Neural crest cell (in vitro differentiated cells): ENCODE measurements around the gene VPS13D. TPM values are rescaled to one million over a fixed set of nuclear protein-coding genes. Genes with fewer than 3 reads are reported as not detected.
A peak's percentile ranks its signal among the peaks of the same experiment; 100 is the strongest.
"Not testable (repeated sequence)": the region's sequence is repeated elsewhere in the genome, so short reads cannot be mapped to it uniquely, and the experiment has no call there.

Source experiments
- DNase-seq: peaks from one replicate; pipeline ENCODE4 v3.0.0; 2021; ENCODE audit warnings: low read depth, mixed read lengths, low spot score
- H3K27ac Mint-ChIP-seq: one replicate; pipeline ENCODE4 v1.8.0; 2021; ENCODE audit warnings: mild to moderate bottlenecking, mixed read lengths; ENCODE audit not compliant: unreplicated experiment
- H3K27me3 Mint-ChIP-seq: 2 replicates; pipeline ENCODE4 v1.8.0; 2021; ENCODE audit warnings: low read depth, mild to moderate bottlenecking, mixed read lengths
- H3K36me3 Mint-ChIP-seq: 2 replicates; pipeline ENCODE4 v1.8.0; 2021; ENCODE audit warnings: low read depth, mild to moderate bottlenecking, mixed read lengths
- H3K4me1 Mint-ChIP-seq: 2 replicates; pipeline ENCODE4 v1.8.0; 2021; ENCODE audit warnings: mixed read lengths
- H3K4me3 Mint-ChIP-seq: one replicate; pipeline ENCODE4 v1.8.0; 2021; ENCODE audit warnings: mild to moderate bottlenecking, mixed read lengths
- H3K9me3 Mint-ChIP-seq: 2 replicates; pipeline ENCODE4 v1.8.0; 2021; ENCODE audit warnings: mixed read lengths
- CTCF ChIP-seq: fragments of 200-600 bp; sonication (generic); conservative IDR thresholded peaks from 2 replicates; pipeline ENCODE4 v1.5.0; 2021; ENCODE audit warnings: antibody characterized with exemption, mild to moderate bottlenecking
- total RNA-seq: library from RNA; stranded (reverse); gene quantifications from 2 replicates; pipeline ENCODE4 v1.2.1, GENCODE V29; 2021

Gene VPS13D
- total RNA-seq, 1 donor from 2014 or later: 24.5 TPM

GRCh38 chr1:12518931-12519692 lies 289.3 kb downstream of the VPS13D start:
- no peak overlapping the region for H3K4me3 Mint-ChIP-seq
- no peak for TF ChIP-seq CTCF
- no peak for DNase-seq
- no peaks in the 10 kb centered on the region for H3K4me1 Mint-ChIP-seq
- H3K9me3 Mint-ChIP-seq: peaks cover 1% of the 10 kb centered on the region
- H3K27ac Mint-ChIP-seq: peak overlapping the region; percentile 79
- H3K36me3 Mint-ChIP-seq: no peaks in the 10 kb centered on the region
- H3K27me3 Mint-ChIP-seq: no peaks in the 10 kb centered on the region

GRCh38 chr1:12519693-12520364 lies 290.0 kb downstream of the VPS13D start:
- H3K36me3 Mint-ChIP-seq: no peaks in the 10 kb centered on the region
- no peaks in the 10 kb centered on the region for H3K4me1 Mint-ChIP-seq
- H3K9me3 Mint-ChIP-seq: peaks cover 4% of the 10 kb centered on the region
- peak overlapping the region; percentile 79 for H3K27ac Mint-ChIP-seq
- TF ChIP-seq CTCF: no peak
- DNase-seq: no peak
- H3K4me3 Mint-ChIP-seq: no peak overlapping the region
- no peaks in the 10 kb centered on the region for H3K27me3 Mint-ChIP-seq

GRCh38 chr1:12521096-12521495 lies 291.3 kb downstream of the VPS13D start:
- no peak for DNase-seq
- H3K36me3 Mint-ChIP-seq: no peaks in the 10 kb centered on the region
- peaks cover 8% of the 10 kb centered on the region for H3K4me1 Mint-ChIP-seq
- H3K27ac Mint-ChIP-seq: no peak overlapping the region
- no peak for TF ChIP-seq CTCF
- H3K4me3 Mint-ChIP-seq: no peak overlapping the region
- peaks cover 4% of the 10 kb centered on the region for H3K9me3 Mint-ChIP-seq
- no peaks in the 10 kb centered on the region for H3K27me3 Mint-ChIP-seq

- H3K27ac Mint-ChIP-seq: not testable (repeated sequence)
Observed at GRCh38 chr1:12522780-12523179, 292.9 kb downstream of the VPS13D start.

GRCh38 chr1:12524266-12524665 lies 294.4 kb downstream of the VPS13D start:
- Mint-ChIP-seq H3K27ac (peak overlapping the region; percentile 43), H3K27me3 (no peaks in the 10 kb centered on the region), H3K4me3 (no peak overlapping the region), H3K9me3 (peaks cover 4% of the 10 kb centered on the region), H3K4me1 (peaks cover 8% of the 10 kb centered on the region), H3K36me3 (no peaks in the 10 kb centered on the region)
- no peak for TF ChIP-seq CTCF
- no peak for DNase-seq

More at GRCh38 chr1:12522780-12523179, 292.9 kb downstream of the VPS13D start:
- not testable (repeated sequence) for H3K27me3 Mint-ChIP-seq, H3K4me1 Mint-ChIP-seq, DNase-seq, H3K4me3 Mint-ChIP-seq, H3K36me3 Mint-ChIP-seq, H3K9me3 Mint-ChIP-seq
